PC-3 (cell line): ENCODE measurements around the gene TPST1.

ENCODE experiments used
- EZH2phosphoT487 ChIP-seq: fragments of 300-600 bp; sonication (generic); IDR thresholded peaks from 2 replicates; pipeline ENCODE4 v1.6.1; 2018; ENCODE audit warnings: mild to moderate bottlenecking, antibody characterized with exemption, low read length, borderline replicate concordance
- TF ChIP-seq, protein P1 (sequence below): fragments of 300-600 bp; sonication (generic); conservative IDR thresholded peaks from 2 replicates; pipeline ENCODE4 v1.5.1; 2017; ENCODE audit warnings: antibody characterized with exemption, low read depth, mild to moderate bottlenecking, low read length

DNA sequence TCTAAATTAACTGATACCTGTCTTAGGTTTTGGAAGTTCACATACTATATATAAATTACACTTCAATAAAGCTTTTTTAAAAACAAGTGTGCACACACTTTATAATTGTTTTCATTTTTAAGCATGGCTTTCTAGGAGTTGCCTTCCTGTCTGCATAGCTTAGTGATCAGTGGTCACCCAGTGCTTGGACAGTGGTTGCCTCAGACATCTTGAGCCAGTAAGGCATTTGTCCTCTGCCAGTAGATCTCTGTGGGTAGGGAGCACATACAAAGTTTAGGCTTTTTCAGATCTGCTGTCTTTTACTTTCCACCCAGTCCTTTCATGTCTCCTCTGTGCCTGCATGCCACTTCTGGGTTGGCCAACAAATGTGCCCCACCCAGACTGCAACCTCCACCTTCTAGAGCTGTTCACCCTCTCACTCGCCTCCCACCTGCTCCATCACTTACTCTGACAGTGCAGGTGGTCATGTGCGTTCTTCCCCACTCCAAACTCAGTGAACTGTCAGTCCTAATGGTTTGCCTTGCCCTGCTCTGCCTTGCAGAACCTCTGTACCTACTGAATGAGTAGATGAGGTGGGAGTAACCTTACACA lies 31.7 kb downstream of the TPST1 start:
- TF ChIP-seq, protein P1, sequence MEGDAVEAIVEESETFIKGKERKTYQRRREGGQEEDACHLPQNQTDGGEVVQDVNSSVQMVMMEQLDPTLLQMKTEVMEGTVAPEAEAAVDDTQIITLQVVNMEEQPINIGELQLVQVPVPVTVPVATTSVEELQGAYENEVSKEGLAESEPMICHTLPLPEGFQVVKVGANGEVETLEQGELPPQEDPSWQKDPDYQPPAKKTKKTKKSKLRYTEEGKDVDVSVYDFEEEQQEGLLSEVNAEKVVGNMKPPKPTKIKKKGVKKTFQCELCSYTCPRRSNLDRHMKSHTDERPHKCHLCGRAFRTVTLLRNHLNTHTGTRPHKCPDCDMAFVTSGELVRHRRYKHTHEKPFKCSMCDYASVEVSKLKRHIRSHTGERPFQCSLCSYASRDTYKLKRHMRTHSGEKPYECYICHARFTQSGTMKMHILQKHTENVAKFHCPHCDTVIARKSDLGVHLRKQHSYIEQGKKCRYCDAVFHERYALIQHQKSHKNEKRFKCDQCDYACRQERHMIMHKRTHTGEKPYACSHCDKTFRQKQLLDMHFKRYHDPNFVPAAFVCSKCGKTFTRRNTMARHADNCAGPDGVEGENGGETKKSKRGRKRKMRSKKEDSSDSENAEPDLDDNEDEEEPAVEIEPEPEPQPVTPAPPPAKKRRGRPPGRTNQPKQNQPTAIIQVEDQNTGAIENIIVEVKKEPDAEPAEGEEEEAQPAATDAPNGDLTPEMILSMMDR: no peak
- TF ChIP-seq EZH2phosphoT487: no peak
